Fibroblast of pulmonary artery (primary cell): Measurements from ENCODE around the gene ST3GAL3.

Experiments used
- DNase-seq: peaks from one replicate; pipeline ENCODE4 v3.0.0-alpha.2; 2010; ENCODE audit warnings: low read depth
- H3K4me3 ChIP-seq: replicated peaks from 2 replicates; pipeline ENCODE4 v1.5.1; 2011; ENCODE audit warnings: low read depth, mild to moderate bottlenecking, control low read depth, low read length, moderate library complexity
- CTCF ChIP-seq: IDR thresholded peaks from 2 replicates; pipeline ENCODE4 v1.5.1; 2011; ENCODE audit warnings: mild to moderate bottlenecking, control low read depth, low read length, inconsistent platforms; ENCODE audit errors: missing control alignments

The ST3GAL3 gene

GRCh38 chr1:43962324-43962723 lies 255.0 kb downstream of the ST3GAL3 start:
- no peak overlapping the region for H3K4me3 ChIP-seq
- TF ChIP-seq CTCF: no peak
- no peak for DNase-seq

- no peak overlapping the region for H3K4me3 ChIP-seq
- DNase-seq: no peak
- TF ChIP-seq CTCF: no peak
Observed at GRCh38 chr1:43963006-43963405, 255.7 kb downstream of the ST3GAL3 start.

- no peak overlapping the region for H3K4me3 ChIP-seq
- no peak for TF ChIP-seq CTCF
- no peak for DNase-seq
Observed at GRCh38 chr1:43963890-43964289, 256.6 kb downstream of the ST3GAL3 start.

DNA sequence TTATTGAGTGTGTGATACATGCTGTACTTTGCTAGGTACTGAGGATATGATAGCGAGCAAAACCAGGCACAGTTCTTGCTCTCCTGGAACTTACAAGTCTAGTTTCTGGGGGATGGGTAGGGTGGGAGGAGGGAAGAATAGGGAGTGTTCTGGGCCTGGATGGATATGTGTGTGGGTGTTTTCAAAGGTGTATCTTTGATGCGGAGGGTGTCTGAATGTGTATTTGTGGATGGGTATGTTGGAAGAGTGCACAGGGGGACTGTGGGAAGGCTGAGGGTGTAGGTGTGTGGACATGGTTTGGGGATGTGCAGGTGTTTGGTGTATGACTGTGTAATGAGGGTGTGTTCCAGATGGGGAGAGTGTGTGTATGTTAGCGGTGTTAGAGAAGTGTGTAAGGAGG lies 258.0 kb downstream of the ST3GAL3 start:
- no peak for TF ChIP-seq CTCF
- H3K4me3 ChIP-seq: no peak overlapping the region
- DNase-seq: no peak

DNA sequence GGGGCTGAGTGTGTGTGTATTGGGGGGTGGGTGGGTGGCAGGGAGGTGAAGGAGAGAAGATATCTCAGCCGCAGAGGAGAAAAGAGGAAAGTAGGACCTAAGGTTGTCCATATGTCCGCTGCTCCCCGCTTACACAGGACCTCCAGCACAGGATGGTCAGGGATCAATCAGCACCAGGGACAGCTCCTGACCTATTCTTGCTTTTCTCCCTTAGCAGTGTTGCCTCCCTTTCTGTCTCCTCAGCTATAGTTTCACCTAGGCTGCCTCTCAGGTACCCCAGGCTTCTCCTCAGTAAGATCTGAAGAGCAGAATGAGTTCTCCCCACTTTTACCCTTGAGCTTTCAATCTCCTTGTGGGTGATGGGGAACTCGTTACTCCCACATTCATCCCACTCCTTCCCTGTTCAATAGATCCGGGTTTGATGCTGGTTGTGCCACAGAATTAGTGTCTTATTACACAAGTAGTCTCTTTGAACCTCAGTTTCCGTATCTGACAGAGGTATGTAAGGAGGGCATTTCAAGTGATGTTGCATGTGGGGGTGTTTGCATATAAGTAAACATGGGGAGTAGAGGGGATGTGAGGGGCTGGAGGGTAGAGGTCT lies 261.1 kb downstream of the ST3GAL3 start:
- DNase-seq: peak; percentile 55
- TF ChIP-seq CTCF: no peak
- H3K4me3 ChIP-seq: no peak overlapping the region

GRCh38 chr1:43969416-43969745 lies 262.0 kb downstream of the ST3GAL3 start:
- H3K4me3 ChIP-seq: peak overlapping the region; percentile 97
- TF ChIP-seq CTCF: no peak
- DNase-seq: no peak

- DNase-seq: peak; percentile 98
- H3K4me3 ChIP-seq: peak within 1 kb of the TSS; percentile 97
- TF ChIP-seq CTCF: no peak
Observed at GRCh38 chr1:43969746-43970466, 262.6 kb downstream of the ST3GAL3 start, which contains the start of gene DPH2. Gene DPH2, plus strand, starts transcription at chr1:43970010. Its CDS starts 166 bp downstream, at chr1:43970176.
